ENCODE measurements around the gene RAB30.
"Not testable (repeated sequence)": the region's sequence is repeated elsewhere in the genome, so short reads cannot be mapped to it uniquely, and the experiment has no call there.

RAB30 gene

GRCh38 chr11:82974851-82975250 lies 96.8 kb downstream of the RAB30 start:
- no peak for TF ChIP-seq CTCF (IDR thresholded peaks at IDR 0.05; ENCODE audit: control extremely low read depth, extremely low read depth, low read depth, missing control alignments)
- CTCF ChIA-PET: interaction anchor here (1.0 kb wide), 1 partner anchor 10 kb away, joined by 4 read pairs; no protein-coding TSS in a partner anchor
- POLR2A ChIA-PET: no interaction called here
- DNase-seq (ENCODE audit: extremely low spot score): no peak

DNA sequence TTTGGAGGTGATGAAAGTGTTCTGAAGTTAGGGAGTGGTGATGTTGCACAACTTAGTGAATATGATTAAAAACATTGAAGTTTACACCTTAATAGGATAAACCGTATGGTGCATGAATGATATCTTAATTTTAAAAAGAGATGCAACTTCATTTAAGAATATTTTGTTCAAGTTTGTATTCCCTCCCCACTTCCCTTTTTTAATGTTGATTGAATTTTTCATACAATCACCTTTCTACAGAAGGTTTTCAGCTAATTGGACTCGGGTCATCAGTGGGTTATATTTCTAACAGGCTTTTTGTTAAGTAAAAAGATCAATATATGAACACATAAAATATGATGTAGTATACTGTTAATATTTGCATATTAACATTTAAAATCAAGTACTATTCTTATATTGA lies 97.6 kb downstream of the RAB30 start:
- ChIA-PET POLR2A (no interaction called here), CTCF (interaction anchor here (1.0 kb wide), 1 partner anchor 9 kb away, joined by 4 read pairs; no protein-coding TSS in a partner anchor)
- DNase-seq (ENCODE audit: extremely low spot score): no peak
- TF ChIP-seq CTCF (IDR thresholded peaks at IDR 0.05; ENCODE audit: control extremely low read depth, extremely low read depth, low read depth, missing control alignments): no peak

DNA sequence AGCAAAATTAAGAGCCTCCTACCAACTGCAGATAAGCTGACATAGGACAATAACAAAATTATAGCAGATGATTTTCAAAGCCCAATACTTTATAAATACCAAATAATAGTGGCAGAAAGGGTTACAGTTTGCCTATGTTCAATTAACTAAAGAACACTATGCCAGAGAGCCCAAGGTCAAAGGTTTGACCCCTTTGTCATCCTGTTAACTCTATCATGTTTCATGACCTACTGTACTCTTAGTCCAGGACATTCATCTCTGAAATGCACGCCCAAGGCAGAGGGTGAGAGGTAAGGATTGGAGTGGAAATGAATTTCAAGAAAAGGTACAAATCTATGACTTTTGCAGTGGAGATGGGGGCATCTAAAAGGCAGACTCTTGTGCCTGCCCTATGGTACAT lies 99.6 kb downstream of the RAB30 start:
- ChIA-PET CTCF (interaction anchor here (1.0 to 1.6 kb wide), 7 partner anchors 9 to 105 kb away, joined by 3 to 6 read pairs (median 3); no protein-coding TSS in a partner anchor), POLR2A (no interaction called here)
- DNase-seq (ENCODE audit: extremely low spot score): no peak
- no peak for TF ChIP-seq CTCF (IDR thresholded peaks at IDR 0.05; ENCODE audit: control extremely low read depth, extremely low read depth, low read depth, missing control alignments)

GRCh38 chr11:82971519-82971946 lies 100.2 kb downstream of the RAB30 start:
- ChIA-PET POLR2A (interaction anchor here (1.3 kb wide), 1 partner anchor 188 kb away, joined by 4 read pairs; no protein-coding TSS in a partner anchor), CTCF (interaction anchor here (1.0 to 1.6 kb wide), 7 partner anchors 8 to 104 kb away, joined by 3 to 6 read pairs (median 4); no protein-coding TSS in a partner anchor)
- DNase-seq (ENCODE audit: extremely low spot score): not testable (repeated sequence)

DNA sequence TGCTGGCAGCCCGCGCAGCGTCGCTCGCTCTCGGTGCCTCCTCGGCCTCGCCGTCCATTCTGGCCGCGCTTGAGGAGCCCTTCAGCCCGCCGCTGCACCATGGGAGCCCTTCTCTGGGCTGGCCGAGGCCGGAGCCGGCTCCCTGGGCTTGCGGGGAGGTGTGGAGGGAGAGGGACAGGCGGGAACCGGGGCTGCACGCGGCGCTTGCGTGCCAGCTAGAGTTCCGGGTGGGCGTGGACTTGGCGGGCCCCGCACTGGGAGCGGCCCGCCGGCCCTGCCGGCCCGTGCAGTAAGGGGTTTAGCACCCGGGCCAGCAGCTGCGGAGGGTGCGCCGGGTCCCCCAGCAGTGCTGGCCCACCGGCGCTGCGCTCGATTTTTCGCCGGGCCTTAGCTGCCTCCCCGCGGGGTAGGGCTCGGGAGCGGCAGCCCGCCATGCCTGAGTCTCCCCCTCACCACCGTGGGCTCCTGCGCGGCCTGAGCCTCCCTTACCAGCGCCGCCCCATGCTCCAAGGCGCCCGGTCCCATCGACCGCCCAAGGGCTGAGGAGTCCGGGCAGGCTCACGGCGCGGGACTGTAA lies 101.1 kb downstream of the RAB30 start:
- DNase-seq (ENCODE audit: extremely low spot score): not testable (repeated sequence)
- POLR2A ChIA-PET: interaction anchor here (1.3 kb wide), 1 partner anchor 189 kb away, joined by 4 read pairs; no protein-coding TSS in a partner anchor
- CTCF ChIA-PET: interaction anchor here (1.4 to 1.5 kb wide), 4 partner anchors 17 to 44 kb away, joined by 3 to 6 read pairs (median 4); no protein-coding TSS in a partner anchor

GRCh38 chr11:82969811-82970210 lies 101.9 kb downstream of the RAB30 start:
- DNase-seq (ENCODE audit: extremely low spot score): peak; percentile 68
- ChIA-PET CTCF (interaction anchor here (1.1 to 1.4 kb wide), 2 partner anchors 38 to 43 kb away, joined by 4 to 5 read pairs; no protein-coding TSS in a partner anchor), POLR2A (interaction anchor here (0.7 kb wide), 1 partner anchor 102 kb away, joined by 3 read pairs; the partner anchor contains the start of gene RAB30)
- no peak for TF ChIP-seq CTCF (IDR thresholded peaks at IDR 0.05; ENCODE audit: control extremely low read depth, extremely low read depth, low read depth, missing control alignments)

GRCh38 chr11:82967381-82967780 lies 104.3 kb downstream of the RAB30 start:
- DNase-seq (ENCODE audit: extremely low spot score): no peak
- CTCF ChIA-PET: no interaction called here
- TF ChIP-seq CTCF (IDR thresholded peaks at IDR 0.05; ENCODE audit: control extremely low read depth, extremely low read depth, low read depth, missing control alignments): no peak
- POLR2A ChIA-PET: no interaction called here

DNA sequence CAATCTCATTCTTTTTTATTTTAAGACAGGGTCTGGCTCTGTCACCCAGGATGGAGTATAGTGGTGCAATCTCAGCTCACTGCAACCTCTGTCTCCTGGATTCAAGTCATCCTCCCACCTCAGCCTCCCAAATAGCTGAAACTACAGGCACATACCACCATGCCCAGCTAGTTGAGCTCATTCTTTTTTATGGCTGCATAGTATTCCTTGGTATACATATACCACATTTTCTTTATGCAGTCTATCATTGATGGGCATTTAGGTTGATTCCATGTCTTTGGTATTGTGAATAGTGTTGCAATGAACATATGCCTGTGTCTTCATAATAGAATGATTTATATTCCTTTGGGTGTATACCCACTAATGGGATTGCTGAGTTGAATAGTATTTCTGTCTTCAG lies 109.7 kb downstream of the RAB30 start:
- CTCF ChIA-PET: interaction anchor here (1.4 to 2.0 kb wide), 3 partner anchors 19 to 36 kb away, joined by 3 to 13 read pairs (median 6); no protein-coding TSS in a partner anchor
- POLR2A ChIA-PET: not testable (repeated sequence)

More for the DNA sequence above, 109.7 kb downstream of the RAB30 start:
- DNase-seq (ENCODE audit: extremely low spot score): not testable (repeated sequence)

Measured in GM10248 (cell line).